Duodenal mucosa (tissue), 2 donors: ENCODE measurements around the gene EDNRA.

ENCODE experiments used
- H3K27ac ChIP-seq: one replicate; pipeline ENCODE4 v1.7.0; 2013; ENCODE audit warnings: low read depth, low read length
- H3K27me3 ChIP-seq, 2 donors: one replicate each; pipeline ENCODE4 v1.7.0; 2013; ENCODE audit warnings: low read length in 2 of 2, control low read depth in 1 of 2; ENCODE audit not compliant: insufficient read depth in 2 of 2, control insufficient read depth in 1 of 2
- H3K36me3 ChIP-seq, 2 donors: one replicate each; pipeline ENCODE4 v1.7.0; 2013; ENCODE audit warnings: low read length in 2 of 2, control low read depth in 1 of 2; ENCODE audit not compliant: insufficient read depth in 2 of 2, control insufficient read depth in 1 of 2
- H3K4me1 ChIP-seq, 2 donors: one replicate each; pipeline ENCODE4 v1.7.0; 2013; ENCODE audit warnings: low read length in 2 of 2, control low read depth in 1 of 2; ENCODE audit not compliant: insufficient read depth in 2 of 2, control insufficient read depth in 1 of 2
- H3K4me3 ChIP-seq, 2 donors: one replicate each; pipeline ENCODE4 v1.7.0; 2013; ENCODE audit warnings: low read length in 2 of 2, low read depth in 1 of 2
- H3K9ac ChIP-seq, 2 donors: one replicate each; pipeline ENCODE4 v1.7.0; 2013; ENCODE audit warnings: low read length in 2 of 2, low read depth in 1 of 2
- H3K9me3 ChIP-seq, 2 donors: one replicate each; pipeline ENCODE4 v1.7.0; 2013; ENCODE audit warnings: low read length in 2 of 2, control low read depth in 1 of 2; ENCODE audit not compliant: control insufficient read depth in 1 of 2

Gene EDNRA

DNA sequence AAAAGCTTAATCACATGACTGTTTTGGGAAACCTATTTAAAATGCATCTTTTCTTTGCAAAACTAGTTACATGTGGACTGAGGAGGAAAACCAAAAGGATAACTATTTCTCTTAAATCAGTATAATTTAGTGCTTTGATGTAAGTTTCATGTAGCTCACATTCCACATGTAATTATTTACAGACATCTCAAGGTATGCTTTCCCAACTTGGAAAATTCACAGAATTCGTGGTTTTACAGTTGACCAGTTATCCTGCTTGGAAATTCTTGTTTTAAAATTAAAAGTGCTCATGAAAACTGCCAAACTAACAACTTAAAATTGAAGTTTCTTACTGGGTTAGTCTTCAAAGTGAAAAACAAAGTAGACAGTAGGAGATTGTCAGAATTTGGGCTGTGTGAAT, 52.4 kb downstream of the EDNRA start:
- Histone ChIP-seq H3K36me3 (no peaks in the 10 kb centered on the region), H3K4me1 (no peaks in the 10 kb centered on the region), H3K27ac (no peak overlapping the region), H3K9ac (no peak overlapping the region), H3K9me3 (no peaks in the 10 kb centered on the region), H3K27me3 (no peaks in the 10 kb centered on the region), H3K4me3 (no peak overlapping the region)

DNA sequence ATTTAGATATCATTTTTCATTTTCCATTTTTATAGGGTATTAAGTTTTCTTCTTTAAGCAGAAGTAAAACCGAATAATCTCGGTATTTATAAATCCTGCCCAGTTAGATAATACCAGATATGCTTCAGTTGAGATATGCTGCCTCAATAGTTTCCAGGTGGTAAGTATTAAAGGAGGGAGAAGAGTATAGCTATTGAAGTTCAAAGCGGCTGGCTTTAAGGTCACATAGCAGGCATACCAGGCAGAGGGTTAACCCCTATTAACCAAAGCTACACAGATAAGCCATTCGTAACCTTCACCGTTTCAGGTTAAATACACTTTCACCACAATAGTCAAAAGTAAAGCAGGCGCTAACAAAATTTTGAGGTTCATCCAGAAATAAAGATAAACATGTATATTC, 54.2 kb downstream of the EDNRA start:
- H3K9ac ChIP-seq, result no peak overlapping the region

DNA sequence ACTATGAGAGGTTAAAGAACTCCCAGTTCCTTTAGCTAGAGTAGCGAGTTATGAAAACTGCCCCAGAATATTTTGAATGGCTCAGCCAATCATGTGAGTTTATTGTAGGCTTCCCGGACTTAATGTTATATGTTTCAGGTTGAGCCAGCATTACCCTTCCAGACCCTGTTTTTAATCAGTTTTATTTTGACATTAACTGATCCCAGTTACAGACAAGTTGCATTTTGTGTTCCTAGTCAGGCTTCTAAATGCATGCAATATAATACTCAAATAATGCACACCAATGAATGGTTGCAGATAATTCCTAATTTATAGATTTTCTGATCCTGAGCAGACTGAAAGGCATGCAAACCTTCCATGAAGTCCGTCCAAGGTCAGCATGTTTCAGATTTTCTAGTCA, 57.8 kb downstream of the EDNRA start:
- no peak overlapping the region for H3K27ac ChIP-seq
- H3K9ac ChIP-seq, result no peak overlapping the region
- H3K27me3 ChIP-seq, result no peaks in the 10 kb centered on the region
- H3K36me3 ChIP-seq, result no peaks in the 10 kb centered on the region
- H3K4me1 ChIP-seq, result no peaks in the 10 kb centered on the region
- H3K4me3 ChIP-seq, result no peak overlapping the region
- H3K9me3 ChIP-seq, result no peaks in the 10 kb centered on the region

More for the DNA sequence above, 54.2 kb downstream of the EDNRA start:
- Histone ChIP-seq H3K4me3 (no peak overlapping the region), H3K9me3 (no peaks in the 10 kb centered on the region), H3K27ac (no peak overlapping the region), H3K36me3 (no peaks in the 10 kb centered on the region), H3K4me1 (no peaks in the 10 kb centered on the region), H3K27me3 (no peaks in the 10 kb centered on the region)

DNA sequence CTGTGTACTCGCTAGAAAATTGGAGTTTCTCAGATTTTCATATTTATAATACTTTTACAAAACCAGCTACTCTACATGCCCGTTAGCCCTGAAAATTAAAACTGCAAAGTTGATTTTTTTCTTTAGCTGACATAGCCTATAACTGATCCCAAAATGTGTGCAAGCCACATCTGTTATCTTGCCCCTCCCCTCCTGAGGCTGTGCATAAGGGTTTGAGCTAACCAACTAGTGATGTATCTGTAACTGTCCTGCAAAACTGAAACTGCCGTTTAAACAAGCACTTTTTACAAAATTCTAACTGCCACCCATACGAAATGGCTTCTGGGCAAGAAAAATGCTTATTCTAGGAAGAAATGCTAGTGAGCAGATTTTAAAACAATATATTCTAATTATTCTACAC, 59.1 kb downstream of the EDNRA start:
- Histone ChIP-seq H3K4me1 (no peaks in the 10 kb centered on the region), H3K27me3 (no peaks in the 10 kb centered on the region), H3K9ac (no peak overlapping the region), H3K4me3 (no peak overlapping the region), H3K9me3 (no peaks in the 10 kb centered on the region), H3K27ac (no peak overlapping the region), H3K36me3 (no peaks in the 10 kb centered on the region)

DNA sequence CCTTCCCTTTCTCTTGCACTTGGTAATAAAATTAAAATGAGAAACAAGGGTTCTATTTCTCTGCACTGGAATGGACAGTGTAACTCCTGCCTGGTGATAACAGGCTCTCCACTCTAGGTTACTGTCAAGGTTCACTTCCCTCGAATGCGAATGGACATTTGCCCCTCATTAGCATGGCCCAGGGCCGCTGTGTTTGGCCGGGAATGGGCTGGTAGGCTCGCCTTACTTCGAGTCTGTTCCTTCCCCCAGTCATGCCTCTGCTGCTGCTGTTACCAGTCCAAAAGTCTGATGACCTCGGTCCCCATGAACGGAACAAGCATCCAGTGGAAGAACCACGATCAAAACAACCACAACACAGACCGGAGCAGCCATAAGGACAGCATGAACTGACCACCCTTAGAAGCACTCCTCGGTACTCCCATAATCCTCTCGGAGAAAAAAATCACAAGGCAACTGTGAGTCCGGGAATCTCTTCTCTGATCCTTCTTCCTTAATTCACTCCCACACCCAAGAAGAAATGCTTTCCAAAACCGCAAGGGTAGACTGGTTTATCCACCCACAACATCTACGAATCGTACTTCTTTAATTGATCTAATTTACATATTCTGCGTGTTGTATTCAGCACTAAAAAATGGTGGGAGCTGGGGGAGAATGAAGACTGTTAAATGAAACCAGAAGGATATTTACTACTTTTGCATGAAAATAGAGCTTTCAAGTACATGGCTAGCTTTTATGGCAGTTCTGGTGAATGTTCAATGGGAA, 61.5 kb downstream of the EDNRA start:
- no peak overlapping the region for H3K9ac ChIP-seq
- H3K9me3 ChIP-seq, result no peaks in the 10 kb centered on the region
- H3K27me3 ChIP-seq, result no peaks in the 10 kb centered on the region
- H3K27ac ChIP-seq, result no peak overlapping the region
- no peak overlapping the region for H3K4me3 ChIP-seq
- no peaks in the 10 kb centered on the region for H3K4me1 ChIP-seq
- H3K36me3 ChIP-seq, result no peaks in the 10 kb centered on the region

DNA sequence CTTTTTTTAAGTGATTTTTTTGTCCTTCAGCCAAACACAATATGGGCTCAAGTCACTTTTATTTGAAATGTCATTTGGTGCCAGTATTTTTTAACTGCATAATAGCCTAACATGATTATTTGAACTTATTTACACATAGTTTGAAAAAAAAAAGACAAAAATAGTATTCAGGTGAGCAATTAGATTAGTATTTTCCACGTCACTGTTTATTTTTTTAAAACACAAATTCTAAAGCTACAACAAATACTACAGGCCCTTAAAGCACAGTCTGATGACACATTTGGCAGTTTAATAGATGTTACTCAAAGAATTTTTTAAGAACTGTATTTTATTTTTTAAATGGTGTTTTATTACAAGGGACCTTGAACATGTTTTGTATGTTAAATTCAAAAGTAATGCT, 62.1 kb downstream of the EDNRA start:
- no peaks in the 10 kb centered on the region for H3K27me3 ChIP-seq
- H3K9ac ChIP-seq, result no peak overlapping the region
- no peaks in the 10 kb centered on the region for H3K9me3 ChIP-seq
- H3K36me3 ChIP-seq, result no peaks in the 10 kb centered on the region
- no peak overlapping the region for H3K4me3 ChIP-seq
- no peaks in the 10 kb centered on the region for H3K4me1 ChIP-seq
- H3K27ac ChIP-seq, result no peak overlapping the region

DNA sequence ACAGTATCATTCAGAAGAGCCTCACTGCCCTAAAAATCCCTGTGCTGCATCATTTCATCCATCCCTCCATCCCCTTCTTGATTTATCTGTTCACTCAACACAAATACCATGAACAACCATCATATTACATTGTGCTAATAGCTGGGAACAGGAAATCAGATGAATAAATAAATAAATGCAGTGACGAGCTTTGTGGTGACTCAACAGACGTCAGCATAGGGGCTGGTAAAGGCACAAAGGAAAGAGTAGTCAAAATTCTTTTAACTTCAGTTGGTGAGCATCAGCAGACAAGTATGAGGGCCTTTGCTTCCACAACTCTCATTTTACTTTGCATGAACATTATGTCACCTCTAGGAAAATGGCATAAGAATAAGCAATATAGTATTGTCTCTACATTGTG, 65.5 kb downstream of the EDNRA start:
- Histone ChIP-seq H3K4me3 (no peak overlapping the region), H3K27ac (no peak overlapping the region), H3K9me3 (no peaks in the 10 kb centered on the region)

DNA sequence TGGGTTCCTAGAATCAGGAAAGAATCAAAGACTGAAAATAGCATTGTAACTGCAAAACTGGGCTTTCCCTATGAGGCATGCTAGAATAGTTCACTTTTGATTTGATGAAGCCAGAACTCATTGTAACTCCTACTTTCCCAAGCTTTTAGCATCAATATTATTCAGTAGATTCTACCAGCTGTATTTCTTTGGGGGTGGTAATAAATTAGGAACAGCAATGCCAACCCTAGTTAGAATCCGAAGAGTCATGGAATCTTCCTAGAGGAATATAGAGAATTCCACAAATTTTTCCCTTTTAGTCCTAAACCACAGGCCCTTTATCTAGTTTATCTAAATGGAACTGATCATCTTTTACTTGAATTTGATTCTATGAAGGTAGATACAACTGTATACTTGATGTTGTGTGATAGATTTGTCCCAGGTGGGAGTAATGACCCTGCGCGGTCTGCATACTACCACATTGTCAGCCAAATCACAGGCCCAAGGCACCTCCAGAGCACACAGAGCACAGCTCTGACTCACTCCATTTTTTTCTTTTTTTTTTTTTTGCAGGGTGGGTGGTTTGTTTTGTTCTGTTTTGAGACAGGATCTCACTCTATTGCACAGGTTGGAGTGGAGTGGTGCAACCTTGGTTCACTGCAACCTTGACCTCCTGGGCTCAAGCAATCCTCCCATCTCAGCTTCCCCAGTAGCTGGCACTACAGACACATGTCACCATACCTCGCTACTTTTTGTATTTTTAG, 66.6 kb downstream of the EDNRA start:
- no peak overlapping the region for H3K4me3 ChIP-seq
- H3K36me3 ChIP-seq, result no peaks in the 10 kb centered on the region
- H3K27me3 ChIP-seq, result no peaks in the 10 kb centered on the region
- H3K27ac ChIP-seq, result no peak overlapping the region
- no peaks in the 10 kb centered on the region for H3K9me3 ChIP-seq
- no peaks in the 10 kb centered on the region for H3K4me1 ChIP-seq
- H3K9ac ChIP-seq, result no peak overlapping the region

More for the DNA sequence above, 65.5 kb downstream of the EDNRA start:
- Histone ChIP-seq H3K36me3 (no peaks in the 10 kb centered on the region), H3K4me1 (no peaks in the 10 kb centered on the region), H3K9ac (no peak overlapping the region), H3K27me3 (no peaks in the 10 kb centered on the region)

DNA sequence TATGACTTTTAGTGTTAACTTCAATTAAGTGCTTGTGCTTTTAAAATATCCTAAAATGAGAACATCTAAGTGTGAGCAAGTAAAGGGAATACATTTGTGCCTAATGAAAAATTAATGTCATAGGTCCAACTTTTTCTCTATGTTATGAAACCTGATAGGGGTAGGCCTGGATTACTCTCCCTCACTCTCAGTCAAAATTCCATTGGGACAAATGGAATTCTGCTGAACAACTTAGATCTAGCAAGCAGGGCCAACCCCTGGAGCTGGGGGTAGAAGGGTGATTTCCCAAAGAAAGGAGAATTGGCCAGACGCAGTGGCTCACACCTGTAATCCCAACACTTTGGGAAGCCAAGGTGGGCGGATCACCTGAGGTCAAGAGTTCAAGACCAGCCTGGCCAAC, 67.4 kb downstream of the EDNRA start:
- H3K9ac ChIP-seq, result no peak overlapping the region
- H3K27ac ChIP-seq, result no peak overlapping the region
- no peak overlapping the region for H3K4me3 ChIP-seq
- H3K27me3 ChIP-seq, result no peaks in the 10 kb centered on the region
- no peaks in the 10 kb centered on the region for H3K4me1 ChIP-seq
- H3K36me3 ChIP-seq, result no peaks in the 10 kb centered on the region
- no peaks in the 10 kb centered on the region for H3K9me3 ChIP-seq

DNA sequence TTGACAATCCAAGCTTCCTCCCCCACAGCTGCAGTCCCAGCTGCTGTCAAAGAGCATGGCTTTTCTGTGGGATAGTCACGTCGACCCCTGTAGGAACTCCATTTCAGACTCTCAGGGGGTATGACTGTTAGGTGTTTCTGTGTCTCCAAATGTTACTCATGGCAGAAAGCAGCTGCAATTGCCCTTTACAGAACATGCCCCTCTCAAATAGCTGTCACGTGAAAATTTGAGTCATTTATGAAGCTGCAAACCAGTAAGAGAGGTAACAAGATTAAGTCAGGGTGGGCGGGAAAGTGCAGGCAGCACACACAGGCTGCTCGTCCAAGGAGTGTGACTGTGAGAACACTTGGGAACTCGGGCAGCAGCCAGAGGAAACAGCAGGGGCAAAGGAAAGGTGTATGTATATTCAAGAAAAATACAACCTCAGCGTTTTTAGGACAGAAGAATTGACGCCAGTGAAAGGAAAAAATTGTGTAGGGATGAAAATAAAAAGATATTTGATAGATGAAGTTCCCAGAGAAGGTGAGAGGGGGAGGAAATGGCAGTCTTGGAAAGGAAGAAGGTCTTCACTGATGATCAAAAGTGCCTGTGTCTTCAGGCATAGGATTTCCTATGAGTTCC, 69.8 kb downstream of the EDNRA start:
- H3K27me3 ChIP-seq, result no peaks in the 10 kb centered on the region
- no peak overlapping the region for H3K4me3 ChIP-seq
- H3K4me1 ChIP-seq, result no peaks in the 10 kb centered on the region
- H3K9me3 ChIP-seq, result no peaks in the 10 kb centered on the region
- no peak overlapping the region for H3K9ac ChIP-seq
- H3K27ac ChIP-seq, result no peak overlapping the region
- H3K36me3 ChIP-seq, result no peaks in the 10 kb centered on the region
